ENCODE measurements around the gene DLD.
"Not testable (repeated sequence)": the region's sequence is repeated elsewhere in the genome, so short reads cannot be mapped to it uniquely, and the experiment has no call there.

The DLD gene

GRCh38 chr7:107879400-107880035 lies 11.5 kb upstream of the DLD start:
- Mint-ChIP-seq H3K9me3 (no peaks in the 10 kb centered on the region), H3K27ac (no peak overlapping the region), H3K4me3 (no peak overlapping the region), H3K4me1 (ENCODE audit: low read depth in 2 of 2) (peaks cover 5 to 6% of the 10 kb centered on the region in 2 donors), H3K36me3 (ENCODE audit: insufficient read depth) (peaks cover 4% of the 10 kb centered on the region), H3K27me3 (peaks cover 30 to 40% of the 10 kb centered on the region in 2 donors)
- peak; percentile 83 for ATAC-seq (replicated peaks)
- DNase-seq: peak; percentile 22 to 35 (median 30)

GRCh38 chr7:107882766-107883165 lies 8.2 kb upstream of the DLD start:
- Mint-ChIP-seq H3K4me1 (ENCODE audit: low read depth in 2 of 2) (peaks cover 5 to 6% of the 10 kb centered on the region in 2 donors), H3K4me3 (no peak overlapping the region), H3K36me3 (ENCODE audit: insufficient read depth) (no peaks in the 10 kb centered on the region), H3K9me3 (no peaks in the 10 kb centered on the region), H3K27me3 (peaks cover 26 to 49% of the 10 kb centered on the region in 2 donors), H3K27ac (no peak overlapping the region)
- DNase-seq (no peak), ATAC-seq (replicated peaks) (no peak)

GRCh38 chr7:107884066-107884818 lies 6.7 kb upstream of the DLD start:
- Mint-ChIP-seq H3K4me1 (ENCODE audit: low read depth in 2 of 2) (peaks cover 5% of the 10 kb centered on the region in 2 donors), H3K27me3 (peaks cover 26 to 42% of the 10 kb centered on the region in 2 donors), H3K27ac (no peak overlapping the region), H3K4me3 (no peak overlapping the region), H3K36me3 (ENCODE audit: insufficient read depth) (no peaks in the 10 kb centered on the region), H3K9me3 (no peaks in the 10 kb centered on the region)
- ATAC-seq (replicated peaks) (no peak), DNase-seq (no peak)

- not testable (repeated sequence) for H3K4me3 Mint-ChIP-seq; ATAC-seq (replicated peaks); H3K9me3 Mint-ChIP-seq; H3K27ac Mint-ChIP-seq; DNase-seq
- Mint-ChIP-seq H3K4me1 (ENCODE audit: low read depth in 2 of 2) (peaks cover 13 to 16% of the 10 kb centered on the region in 2 donors), H3K36me3 (ENCODE audit: insufficient read depth) (peaks cover 16% of the 10 kb centered on the region), H3K27me3 (peaks cover 13 to 25% of the 10 kb centered on the region in 2 donors)
Measured at GRCh38 chr7:107887827-107888226, 3.2 kb upstream of the DLD start.

- peaks cover 30% of the 10 kb centered on the region for H3K36me3 Mint-ChIP-seq (ENCODE audit: insufficient read depth)
- peaks cover under 1 to 10% of the 10 kb centered on the region in 2 donors for H3K27me3 Mint-ChIP-seq
- DNase-seq (no peak), ATAC-seq (replicated peaks) (no peak)
- no peaks in the 10 kb centered on the region for H3K9me3 Mint-ChIP-seq
- H3K27ac Mint-ChIP-seq: peak overlapping the region; percentile 98 to 99
- peak overlapping the region; percentile 92 to 95 for H3K4me3 Mint-ChIP-seq
- peaks cover 25 to 28% of the 10 kb centered on the region in 2 donors for H3K4me1 Mint-ChIP-seq (ENCODE audit: low read depth in 2 of 2)
Measured at GRCh38 chr7:107889992-107890391, 991 bp upstream of the DLD start.

GRCh38 chr7:107890493-107890961 lies 456 bp upstream of the DLD start:
- Mint-ChIP-seq H3K4me3 (peak overlapping the region; percentile 92 to 95), H3K27ac (peak overlapping the region; percentile 98 to 99), H3K36me3 (ENCODE audit: insufficient read depth) (peaks cover 30% of the 10 kb centered on the region), H3K4me1 (ENCODE audit: low read depth in 2 of 2) (peaks cover 30 to 33% of the 10 kb centered on the region in 2 donors), H3K9me3 (no peaks in the 10 kb centered on the region), H3K27me3 (peaks cover 0 to 5% of the 10 kb centered on the region in 2 donors)
- ATAC-seq (replicated peaks) (peak; percentile 11), DNase-seq (peak in 2 of 3 experiments; percentile 4 to 8)

- peaks cover 31% of the 10 kb centered on the region for H3K36me3 Mint-ChIP-seq (ENCODE audit: insufficient read depth)
- peak overlapping the region; percentile 98 to 99 for H3K27ac Mint-ChIP-seq
- H3K27me3 Mint-ChIP-seq: no peaks in the 10 kb centered on the region
- ATAC-seq (replicated peaks): peak; percentile 42
- peaks cover 40 to 46% of the 10 kb centered on the region in 2 donors for H3K4me1 Mint-ChIP-seq (ENCODE audit: low read depth in 2 of 2)
- no peak for DNase-seq
- H3K9me3 Mint-ChIP-seq: no peaks in the 10 kb centered on the region
- peak overlapping the region; percentile 92 to 95 for H3K4me3 Mint-ChIP-seq
Measured at GRCh38 chr7:107891636-107892366, 818 bp downstream of the DLD start.

GRCh38 chr7:107892367-107892741 lies 1.4 kb downstream of the DLD start:
- H3K27ac Mint-ChIP-seq: peak overlapping the region; percentile 98 to 99
- peaks cover 45 to 52% of the 10 kb centered on the region in 2 donors for H3K4me1 Mint-ChIP-seq (ENCODE audit: low read depth in 2 of 2)

GRCh38 chr7:107898997-107899594 lies 8.1 kb downstream of the DLD start:
- H3K9me3 Mint-ChIP-seq: no peaks in the 10 kb centered on the region
- peak overlapping the region; percentile 13 to 51 for H3K27ac Mint-ChIP-seq
- peaks cover 41% of the 10 kb centered on the region for H3K36me3 Mint-ChIP-seq (ENCODE audit: insufficient read depth)
- peak overlapping the region in 1 of 2 donors; percentile 9 for H3K4me3 Mint-ChIP-seq
- H3K27me3 Mint-ChIP-seq: no peaks in the 10 kb centered on the region
- no peak for ATAC-seq (replicated peaks)
- peaks cover 35 to 45% of the 10 kb centered on the region in 2 donors for H3K4me1 Mint-ChIP-seq (ENCODE audit: low read depth in 2 of 2)
- no peak for DNase-seq

More at GRCh38 chr7:107892367-107892741, 1.4 kb downstream of the DLD start:
- H3K27me3 Mint-ChIP-seq; DNase-seq; H3K9me3 Mint-ChIP-seq; ATAC-seq (replicated peaks): not testable (repeated sequence)
- Mint-ChIP-seq H3K4me3 (peak overlapping the region; percentile 92 to 95), H3K36me3 (ENCODE audit: insufficient read depth) (peaks cover 37% of the 10 kb centered on the region)

GRCh38 chr7:107900496-107901015 lies 9.6 kb downstream of the DLD start:
- DNase-seq (no peak), ATAC-seq (replicated peaks) (no peak)
- Mint-ChIP-seq H3K9me3 (no peaks in the 10 kb centered on the region), H3K27ac (peak overlapping the region in 1 of 2 donors; percentile 16), H3K36me3 (ENCODE audit: insufficient read depth) (peaks cover 54% of the 10 kb centered on the region), H3K4me3 (no peak overlapping the region), H3K27me3 (no peaks in the 10 kb centered on the region), H3K4me1 (ENCODE audit: low read depth in 2 of 2) (peaks cover 28 to 37% of the 10 kb centered on the region in 2 donors)

- H3K36me3 Mint-ChIP-seq (ENCODE audit: insufficient read depth): peaks cover 64% of the 10 kb centered on the region
- DNase-seq: no peak
- H3K27me3 Mint-ChIP-seq: no peaks in the 10 kb centered on the region
- ATAC-seq (replicated peaks): no peak
- H3K27ac Mint-ChIP-seq: no peak overlapping the region
- no peaks in the 10 kb centered on the region for H3K9me3 Mint-ChIP-seq
- H3K4me1 Mint-ChIP-seq (ENCODE audit: low read depth in 2 of 2): peaks cover 12 to 24% of the 10 kb centered on the region in 2 donors
- H3K4me3 Mint-ChIP-seq: no peak overlapping the region
Measured at GRCh38 chr7:107902381-107902780, 11.4 kb downstream of the DLD start.

GRCh38 chr7:107907790-107908189 lies 16.8 kb downstream of the DLD start:
- H3K4me1 Mint-ChIP-seq (ENCODE audit: low read depth in 2 of 2): peaks cover 5 to 20% of the 10 kb centered on the region in 2 donors
- H3K27ac Mint-ChIP-seq: peak overlapping the region in 1 of 2 donors; percentile 1
- H3K36me3 Mint-ChIP-seq (ENCODE audit: insufficient read depth): peaks cover 85% of the 10 kb centered on the region
- H3K9me3 Mint-ChIP-seq: no peaks in the 10 kb centered on the region
- no peak overlapping the region for H3K4me3 Mint-ChIP-seq
- ATAC-seq (replicated peaks) (no peak), DNase-seq (no peak)
- no peaks in the 10 kb centered on the region for H3K27me3 Mint-ChIP-seq

GRCh38 chr7:107909445-107909844 lies 18.5 kb downstream of the DLD start:
- Mint-ChIP-seq H3K9me3 (no peaks in the 10 kb centered on the region), H3K27ac (peak overlapping the region in 1 of 2 donors; percentile 26), H3K4me3 (no peak overlapping the region), H3K27me3 (no peaks in the 10 kb centered on the region), H3K36me3 (ENCODE audit: insufficient read depth) (peaks cover 78% of the 10 kb centered on the region), H3K4me1 (ENCODE audit: low read depth in 2 of 2) (peaks cover 12 to 32% of the 10 kb centered on the region in 2 donors)
- ATAC-seq (replicated peaks): no peak
- no peak for DNase-seq
